ENCODE results near the gene STK32B. TPM values are rescaled to one million over a fixed set of nuclear protein-coding genes. Genes with fewer than 3 reads are reported as not detected.
"Not testable (repeated sequence)": the region's sequence is repeated elsewhere in the genome, so short reads cannot be mapped to it uniquely, and the experiment has no call there.

STK32B gene
- total and polyA plus RNA-seq, 2 experiments from 2014 or later, result not detected

GRCh38 chr4:5247735-5248134, 196.5 kb downstream of the STK32B start:
- Histone ChIP-seq H3K4me1 (ENCODE audit: low read depth) (no peaks in the 10 kb centered on the region), H3K27ac (no peak overlapping the region), H3K9me3 (ENCODE audit: low read depth) (no peaks in the 10 kb centered on the region), H3K36me3 (no peaks in the 10 kb centered on the region), H3K4me3 (no peak overlapping the region), H3K27me3 (no peaks in the 10 kb centered on the region)
- TF ChIP-seq, protein P1, sequence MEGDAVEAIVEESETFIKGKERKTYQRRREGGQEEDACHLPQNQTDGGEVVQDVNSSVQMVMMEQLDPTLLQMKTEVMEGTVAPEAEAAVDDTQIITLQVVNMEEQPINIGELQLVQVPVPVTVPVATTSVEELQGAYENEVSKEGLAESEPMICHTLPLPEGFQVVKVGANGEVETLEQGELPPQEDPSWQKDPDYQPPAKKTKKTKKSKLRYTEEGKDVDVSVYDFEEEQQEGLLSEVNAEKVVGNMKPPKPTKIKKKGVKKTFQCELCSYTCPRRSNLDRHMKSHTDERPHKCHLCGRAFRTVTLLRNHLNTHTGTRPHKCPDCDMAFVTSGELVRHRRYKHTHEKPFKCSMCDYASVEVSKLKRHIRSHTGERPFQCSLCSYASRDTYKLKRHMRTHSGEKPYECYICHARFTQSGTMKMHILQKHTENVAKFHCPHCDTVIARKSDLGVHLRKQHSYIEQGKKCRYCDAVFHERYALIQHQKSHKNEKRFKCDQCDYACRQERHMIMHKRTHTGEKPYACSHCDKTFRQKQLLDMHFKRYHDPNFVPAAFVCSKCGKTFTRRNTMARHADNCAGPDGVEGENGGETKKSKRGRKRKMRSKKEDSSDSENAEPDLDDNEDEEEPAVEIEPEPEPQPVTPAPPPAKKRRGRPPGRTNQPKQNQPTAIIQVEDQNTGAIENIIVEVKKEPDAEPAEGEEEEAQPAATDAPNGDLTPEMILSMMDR (IDR thresholded peaks at IDR 0.05; ENCODE audit: low read depth, low read length), result no peak
- DNase-seq (ENCODE audit: low read depth in 1 of 2, low spot score in 1 of 2), result no peak

GRCh38 chr4:5249727-5250126, 198.4 kb downstream of the STK32B start:
- no peaks in the 10 kb centered on the region for H3K4me1 ChIP-seq (ENCODE audit: low read depth)
- H3K27me3 ChIP-seq, result no peaks in the 10 kb centered on the region
- no peak overlapping the region for H3K27ac ChIP-seq
- no peak overlapping the region for H3K4me3 ChIP-seq
- H3K9me3 ChIP-seq (ENCODE audit: low read depth), result no peaks in the 10 kb centered on the region
- TF ChIP-seq, protein P1 (IDR thresholded peaks at IDR 0.05; ENCODE audit: low read depth, low read length), result no peak
- no peak for DNase-seq (ENCODE audit: low read depth in 1 of 2, low spot score in 1 of 2)
- no peaks in the 10 kb centered on the region for H3K36me3 ChIP-seq

- H3K36me3 ChIP-seq; DNase-seq (ENCODE audit: low read depth in 1 of 2, low spot score in 1 of 2); H3K9me3 ChIP-seq (ENCODE audit: low read depth); H3K4me3 ChIP-seq; H3K4me1 ChIP-seq (ENCODE audit: low read depth); H3K27me3 ChIP-seq; H3K27ac ChIP-seq: not testable (repeated sequence)
Measured at GRCh38 chr4:5250536-5250935, 199.3 kb downstream of the STK32B start.

GRCh38 chr4:5256421-5256820, 205.1 kb downstream of the STK32B start:
- H3K4me1 ChIP-seq (ENCODE audit: low read depth), result no peaks in the 10 kb centered on the region
- no peak overlapping the region for H3K4me3 ChIP-seq
- no peak overlapping the region for H3K27ac ChIP-seq
- DNase-seq (ENCODE audit: low read depth in 1 of 2, low spot score in 1 of 2), result no peak
- H3K27me3 ChIP-seq, result no peaks in the 10 kb centered on the region
- H3K9me3 ChIP-seq (ENCODE audit: low read depth), result no peaks in the 10 kb centered on the region
- TF ChIP-seq, protein P1 (IDR thresholded peaks at IDR 0.05; ENCODE audit: low read depth, low read length), result no peak
- no peaks in the 10 kb centered on the region for H3K36me3 ChIP-seq

DNA sequence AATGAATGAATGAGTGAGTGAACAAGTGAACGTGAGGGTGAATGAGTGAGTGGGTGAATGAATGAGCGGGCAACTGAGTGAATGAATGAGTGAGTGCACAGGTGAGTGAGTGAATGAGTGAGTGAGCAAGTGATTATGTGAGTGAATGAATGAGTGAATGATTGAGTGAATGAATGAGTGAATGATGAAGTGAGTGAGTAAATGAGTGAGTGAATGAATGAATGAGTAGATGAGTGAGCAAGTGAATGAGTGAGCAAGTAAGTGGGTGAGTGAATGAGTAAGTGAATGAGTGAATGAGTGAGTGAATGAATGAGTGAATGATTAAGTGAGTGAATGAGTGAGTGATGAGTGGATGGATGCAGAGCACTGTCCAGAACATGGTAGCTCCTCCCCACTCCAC, 205.8 kb downstream of the STK32B start:
- DNase-seq (ENCODE audit: low read depth in 1 of 2, low spot score in 1 of 2), result no peak
- H3K36me3 ChIP-seq, result no peaks in the 10 kb centered on the region
- no peak overlapping the region for H3K27ac ChIP-seq
- H3K4me1 ChIP-seq (ENCODE audit: low read depth), result no peaks in the 10 kb centered on the region
- no peaks in the 10 kb centered on the region for H3K9me3 ChIP-seq (ENCODE audit: low read depth)
- TF ChIP-seq, protein P1 (IDR thresholded peaks at IDR 0.05; ENCODE audit: low read depth, low read length), result no peak
- H3K27me3 ChIP-seq, result no peaks in the 10 kb centered on the region
- H3K4me3 ChIP-seq, result no peak overlapping the region

GRCh38 chr4:5259471-5259870, 208.2 kb downstream of the STK32B start:
- TF ChIP-seq, protein P1 (IDR thresholded peaks at IDR 0.05; ENCODE audit: low read depth, low read length), result no peak
- Histone ChIP-seq H3K4me1 (ENCODE audit: low read depth) (no peaks in the 10 kb centered on the region), H3K27me3 (no peaks in the 10 kb centered on the region), H3K27ac (no peak overlapping the region), H3K4me3 (no peak overlapping the region), H3K36me3 (no peaks in the 10 kb centered on the region), H3K9me3 (ENCODE audit: low read depth) (no peaks in the 10 kb centered on the region)
- no peak for DNase-seq (ENCODE audit: low read depth in 1 of 2, low spot score in 1 of 2)

All from cardiac muscle cell (in vitro differentiated cells and primary cell).